ENCODE results near the gene TMEM248. TPM values are rescaled to one million over a fixed set of nuclear protein-coding genes. Genes with fewer than 3 reads are reported as not detected.

The TMEM248 gene
- total and polyA plus RNA-seq, 10 of the 15 experiments (the other 5 are each of a cell fraction or from before 2014, with no cell fraction given) = 6.3 to 93.5 (median 64.9) TPM

- TF ChIP-seq STAT3 (IDR thresholded peaks at IDR 0.05; ENCODE audit: low read depth, low read length) (no peak), IRF3 (IDR thresholded peaks at IDR 0.05) (no peak), PBX3 (IDR thresholded peaks at IDR 0.05; ENCODE audit: insufficient replicate concordance, low read depth, low read length) (no peak), E4F1 (IDR thresholded peaks at IDR 0.05; ENCODE audit: borderline replicate concordance, partially characterized antibody) (no peak), PML (IDR thresholded peaks at IDR 0.05; ENCODE audit: low read length) (no peak), MYC (IDR thresholded peaks at IDR 0.05; ENCODE audit: insufficient read depth, insufficient read length, insufficient replicate concordance, low read length, severe bottlenecking) (no peak), NR2C1 (IDR thresholded peaks at IDR 0.05) (no peak)
These were observed 47.5 kb upstream of the TMEM248 start (continued) for GRCh38 chr7:66873476-66873875.

All from GM12878 (cell line).